Activated CD4-positive, alpha-beta T cell treated with anti-CD3 and anti-CD28 coated beads, Interleukin-2, amount 10 ng/mL, durations not matched to agents 7 days and 5 days (primary cell): ENCODE data around the gene MPRIP. TPM values are rescaled to one million over a fixed set of nuclear protein-coding genes. Genes with fewer than 3 reads are reported as not detected.

Source experiments
- CTCF ChIA-PET: fragments of 350-600 bp; sonication (Branson Sonifier 250); formaldehyde crosslinking; loops from one replicate; lab custom pipeline; 2021; ENCODE audit warnings: antibody characterized with exemption; lab: Charles Lee
- POLR2A ChIA-PET: fragments of 350-600 bp; sonication (Branson Sonifier 250); formaldehyde crosslinking; loops from one replicate; lab custom pipeline; 2021; ENCODE audit warnings: antibody characterized with exemption; lab: Charles Lee
- DNase-seq: peaks from one replicate; pipeline ENCODE4 v3.0.0-alpha.2; 2020
- H3K27ac Mint-ChIP-seq: one replicate; pipeline ENCODE4 v1.8.0; 2021; ENCODE audit warnings: mild to moderate bottlenecking, moderate library complexity, mixed read lengths
- H3K27me3 Mint-ChIP-seq: one replicate; pipeline ENCODE4 v1.8.0; 2021; ENCODE audit warnings: mixed read lengths
- H3K36me3 Mint-ChIP-seq: one replicate; pipeline ENCODE4 v1.8.0; 2021; ENCODE audit warnings: low read depth, mixed read lengths
- H3K4me1 Mint-ChIP-seq: one replicate; pipeline ENCODE4 v1.8.0; 2021; ENCODE audit warnings: mixed read lengths
- H3K4me3 Mint-ChIP-seq: one replicate; pipeline ENCODE4 v1.8.0; 2021; ENCODE audit warnings: mild to moderate bottlenecking, moderate library complexity, mixed read lengths
- H3K9me3 Mint-ChIP-seq: one replicate; pipeline ENCODE4 v1.8.0; 2021; ENCODE audit warnings: mixed read lengths
- total RNA-seq, 2 experiments: library from RNA; stranded (reverse); gene quantifications; one replicate each; pipeline ENCODE4 v1.2.3, GENCODE V29; 2021

MPRIP gene
- total RNA-seq, 2 experiments from 2014 or later, result 234 to 261 TPM

DNA sequence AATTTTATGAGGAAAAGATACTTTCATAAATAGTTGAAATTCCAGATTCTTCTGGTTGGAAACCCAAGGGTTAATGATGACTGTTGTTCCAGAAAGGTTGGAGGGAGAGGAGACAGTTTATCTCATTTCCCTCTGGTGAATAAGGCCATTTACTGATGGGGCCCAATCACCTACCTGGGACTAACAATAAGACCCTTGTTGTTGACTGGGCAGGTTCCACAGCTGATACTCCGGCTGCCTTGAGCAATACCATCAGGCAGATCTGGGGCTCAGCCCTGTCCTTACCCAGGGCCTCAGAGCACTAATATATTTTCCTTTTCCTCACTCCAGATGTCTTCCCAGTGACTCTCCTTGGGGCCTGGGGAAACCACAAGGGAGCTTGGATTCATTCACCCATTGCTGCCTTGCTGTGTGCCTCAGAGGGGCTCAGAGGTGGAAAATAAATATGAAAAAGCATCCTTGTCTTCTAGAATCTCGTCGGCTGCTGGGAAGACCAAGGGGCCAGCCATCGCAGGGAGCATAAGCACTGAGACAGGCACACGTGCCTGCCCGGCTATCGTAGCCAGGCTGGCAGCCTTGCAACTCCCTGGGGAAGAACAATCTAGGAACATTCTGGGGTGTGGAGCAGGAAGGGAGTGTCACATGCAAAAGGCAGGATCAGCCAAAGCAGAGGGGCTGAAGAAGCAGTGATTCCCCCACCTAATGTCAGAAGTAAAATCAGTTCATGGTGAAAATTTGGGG, 54.4 kb downstream of the MPRIP start:
- no peak for DNase-seq
- peaks cover 5% of the 10 kb centered on the region for H3K36me3 Mint-ChIP-seq
- CTCF ChIA-PET, result no interaction called here
- no peaks in the 10 kb centered on the region for H3K27me3 Mint-ChIP-seq
- peaks cover 5% of the 10 kb centered on the region for H3K4me1 Mint-ChIP-seq
- no peak overlapping the region for H3K27ac Mint-ChIP-seq
- H3K9me3 Mint-ChIP-seq, result no peaks in the 10 kb centered on the region
- no peak overlapping the region for H3K4me3 Mint-ChIP-seq
- POLR2A ChIA-PET, result no interaction called here

DNA sequence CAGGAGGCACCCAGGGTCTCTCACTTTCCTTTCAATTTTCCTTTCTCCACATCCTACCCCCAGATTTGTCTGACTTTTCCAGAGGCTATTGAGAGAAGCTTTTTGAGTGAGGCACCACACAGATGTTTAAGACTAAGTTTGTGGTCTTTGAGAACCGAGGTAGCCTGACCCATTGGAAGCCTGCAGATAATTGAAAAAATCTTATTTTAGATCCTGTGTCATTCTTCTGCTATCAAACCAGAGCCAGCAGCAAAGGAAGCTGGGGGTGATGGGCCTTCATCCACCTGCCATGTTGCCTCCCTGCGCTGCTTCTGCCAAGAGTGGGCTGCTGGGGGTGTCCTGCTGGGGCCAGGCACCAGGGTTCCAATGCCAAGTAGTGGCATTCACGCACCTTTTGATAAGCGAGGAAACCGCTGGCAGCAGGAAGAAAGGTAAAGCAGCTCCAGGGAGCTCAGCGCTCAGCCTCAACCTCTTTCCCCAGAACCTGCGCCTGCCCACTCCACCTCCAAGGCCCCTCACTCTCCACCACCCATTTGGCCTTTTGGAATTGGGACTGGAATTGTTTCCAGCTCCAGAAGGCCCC, 55.6 kb downstream of the MPRIP start:
- no peak overlapping the region for H3K4me3 Mint-ChIP-seq
- CTCF ChIA-PET, result no interaction called here
- no peaks in the 10 kb centered on the region for H3K9me3 Mint-ChIP-seq
- no peak for DNase-seq
- H3K27ac Mint-ChIP-seq, result no peak overlapping the region
- POLR2A ChIA-PET, result no interaction called here
- peaks cover 5% of the 10 kb centered on the region for H3K4me1 Mint-ChIP-seq
- peaks cover 5% of the 10 kb centered on the region for H3K36me3 Mint-ChIP-seq
- no peaks in the 10 kb centered on the region for H3K27me3 Mint-ChIP-seq

DNA sequence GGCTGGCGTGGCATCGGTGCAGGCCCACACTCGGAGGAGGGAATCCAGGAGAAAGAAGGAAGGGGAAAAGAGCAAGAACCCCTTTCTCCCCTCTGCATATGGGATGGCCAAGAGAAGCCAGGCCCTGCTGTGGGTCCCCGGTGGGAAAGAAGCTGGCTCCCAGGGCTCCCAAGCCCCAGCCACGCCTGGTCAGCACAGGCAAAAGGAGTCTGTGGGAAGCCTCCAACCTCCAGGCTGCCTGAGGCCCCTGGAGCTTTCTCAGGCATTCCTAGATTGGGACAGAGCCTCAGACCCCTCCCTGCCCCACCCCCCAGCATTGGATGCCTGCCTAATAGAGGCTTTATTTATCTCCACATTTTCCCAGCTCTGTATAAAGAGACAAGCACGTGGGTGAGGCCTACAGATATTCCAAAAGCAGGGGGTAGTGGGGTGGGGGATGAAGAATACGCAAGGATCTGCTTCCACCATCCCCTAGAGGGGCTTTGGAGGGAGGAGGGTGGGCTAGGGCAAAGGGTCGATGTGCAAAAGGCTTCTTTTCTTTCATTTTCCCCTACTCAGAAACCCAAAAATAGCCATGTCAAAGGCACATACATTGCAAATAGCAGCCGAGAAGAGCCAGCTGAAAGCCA, 56.4 kb downstream of the MPRIP start:
- Mint-ChIP-seq H3K4me3 (no peak overlapping the region), H3K27me3 (no peaks in the 10 kb centered on the region), H3K4me1 (peaks cover 2% of the 10 kb centered on the region), H3K36me3 (peaks cover 5% of the 10 kb centered on the region), H3K27ac (no peak overlapping the region), H3K9me3 (no peaks in the 10 kb centered on the region)
- no peak for DNase-seq
- ChIA-PET CTCF (no interaction called here), POLR2A (no interaction called here)

DNA sequence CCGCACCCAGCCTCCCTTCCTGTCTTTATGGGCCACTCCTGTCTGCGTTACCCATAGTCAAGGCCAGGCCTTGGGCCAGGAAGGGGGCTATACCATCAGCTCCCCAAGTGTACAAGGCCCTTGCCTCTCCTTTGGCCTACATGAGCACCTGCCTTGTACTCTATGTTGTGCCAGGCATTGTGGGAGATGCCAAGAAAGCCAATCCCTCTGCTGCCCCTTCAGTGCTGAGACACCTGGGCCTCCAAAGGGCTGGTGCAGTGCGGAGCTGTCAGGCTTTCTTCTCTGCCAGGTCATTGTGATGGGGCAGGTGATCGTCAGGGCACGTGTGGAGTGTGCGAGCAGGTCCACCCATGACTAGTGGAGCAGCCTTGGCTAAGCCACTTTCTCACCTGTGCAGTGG, 59.9 kb downstream of the MPRIP start:
- Mint-ChIP-seq H3K4me1 (peaks cover 9% of the 10 kb centered on the region), H3K27me3 (no peaks in the 10 kb centered on the region), H3K27ac (no peak overlapping the region), H3K9me3 (no peaks in the 10 kb centered on the region), H3K4me3 (no peak overlapping the region), H3K36me3 (peaks cover 7% of the 10 kb centered on the region)
- no peak for DNase-seq
- ChIA-PET CTCF (interaction anchor here (0.6 to 1.1 kb wide), 2 partner anchors 32 to 158 kb away, joined by 3 read pairs; no protein-coding TSS in a partner anchor), POLR2A (no interaction called here)

DNA sequence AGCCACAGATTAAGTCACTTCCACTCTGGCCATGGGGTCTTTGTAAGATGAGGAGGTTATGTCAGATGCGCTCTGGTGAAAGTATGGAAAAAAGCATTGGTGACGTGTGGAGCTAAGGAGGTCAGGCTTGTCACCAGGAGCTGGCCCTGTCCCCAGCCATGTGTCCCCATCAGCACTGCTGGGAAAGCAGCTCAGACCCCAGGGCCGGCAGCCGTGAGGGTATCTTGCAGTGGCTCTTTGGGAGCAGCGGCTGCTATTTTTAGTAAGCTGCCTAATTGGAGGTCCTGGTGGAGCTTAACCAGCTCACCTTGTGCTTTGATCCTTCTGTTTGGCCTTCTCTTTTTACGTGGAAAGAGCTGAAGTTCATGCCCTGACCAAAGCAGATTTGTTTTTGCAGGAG, 60.9 kb downstream of the MPRIP start:
- no peaks in the 10 kb centered on the region for H3K9me3 Mint-ChIP-seq
- ChIA-PET CTCF (interaction anchor here (1.1 kb wide), 1 partner anchor 31 kb away, joined by 3 read pairs; no protein-coding TSS in a partner anchor), POLR2A (no interaction called here)
- no peak overlapping the region for H3K27ac Mint-ChIP-seq
- H3K36me3 Mint-ChIP-seq, result peaks cover 7% of the 10 kb centered on the region
- H3K4me1 Mint-ChIP-seq, result peaks cover 14% of the 10 kb centered on the region
- DNase-seq, result no peak
- H3K4me3 Mint-ChIP-seq, result no peak overlapping the region
- H3K27me3 Mint-ChIP-seq, result no peaks in the 10 kb centered on the region

DNA sequence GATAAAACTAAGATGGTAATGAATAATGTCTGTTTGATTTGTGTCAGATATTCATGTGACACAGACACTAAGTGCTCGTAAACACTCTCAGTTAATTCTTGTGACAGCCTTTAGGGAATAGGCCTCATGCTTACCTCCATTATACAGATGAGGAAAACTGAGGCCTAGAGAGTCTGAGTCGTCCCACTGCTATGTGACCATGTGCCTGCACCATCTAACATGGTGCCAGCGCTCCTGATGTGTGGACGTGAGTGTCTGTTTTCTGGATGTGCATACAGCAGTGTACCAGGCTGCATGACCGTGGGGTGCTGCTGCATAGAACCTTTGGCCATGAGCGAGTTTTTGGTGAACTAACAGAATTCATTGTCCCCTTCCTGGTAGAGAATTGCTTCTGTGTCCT, 61.8 kb downstream of the MPRIP start:
- ChIA-PET POLR2A (no interaction called here), CTCF (no interaction called here)
- H3K9me3 Mint-ChIP-seq, result no peaks in the 10 kb centered on the region
- DNase-seq, result no peak
- peaks cover 5% of the 10 kb centered on the region for H3K36me3 Mint-ChIP-seq
- no peak overlapping the region for H3K4me3 Mint-ChIP-seq
- peak overlapping the region; percentile 20 for H3K27ac Mint-ChIP-seq
- peaks cover 21% of the 10 kb centered on the region for H3K4me1 Mint-ChIP-seq
- no peaks in the 10 kb centered on the region for H3K27me3 Mint-ChIP-seq

DNA sequence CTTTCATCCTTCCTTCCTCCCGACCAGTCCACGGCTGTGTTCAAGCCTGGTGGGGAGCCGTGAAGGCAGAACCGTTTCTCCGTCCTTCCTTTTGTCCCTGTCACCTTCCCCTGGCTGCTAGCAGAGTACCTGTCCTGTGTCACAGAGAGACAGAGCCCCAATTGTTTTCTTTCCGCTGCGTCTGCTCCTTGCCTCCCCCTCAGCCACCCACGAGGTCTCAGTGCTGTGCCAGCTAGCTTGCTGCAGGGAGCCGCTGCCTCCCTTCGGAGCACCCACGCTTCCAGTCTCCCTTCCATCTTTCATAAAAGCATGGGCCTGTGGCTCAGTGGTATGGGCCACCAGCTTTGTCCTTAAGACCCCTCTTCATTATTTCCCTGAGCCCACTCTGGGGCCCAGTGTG, 62.2 kb downstream of the MPRIP start:
- peaks cover 5% of the 10 kb centered on the region for H3K36me3 Mint-ChIP-seq
- ChIA-PET POLR2A (no interaction called here), CTCF (no interaction called here)
- H3K4me1 Mint-ChIP-seq, result peaks cover 26% of the 10 kb centered on the region
- H3K4me3 Mint-ChIP-seq, result no peak overlapping the region
- DNase-seq, result no peak
- no peaks in the 10 kb centered on the region for H3K27me3 Mint-ChIP-seq
- H3K9me3 Mint-ChIP-seq, result no peaks in the 10 kb centered on the region
- peak overlapping the region; percentile 20 for H3K27ac Mint-ChIP-seq

DNA sequence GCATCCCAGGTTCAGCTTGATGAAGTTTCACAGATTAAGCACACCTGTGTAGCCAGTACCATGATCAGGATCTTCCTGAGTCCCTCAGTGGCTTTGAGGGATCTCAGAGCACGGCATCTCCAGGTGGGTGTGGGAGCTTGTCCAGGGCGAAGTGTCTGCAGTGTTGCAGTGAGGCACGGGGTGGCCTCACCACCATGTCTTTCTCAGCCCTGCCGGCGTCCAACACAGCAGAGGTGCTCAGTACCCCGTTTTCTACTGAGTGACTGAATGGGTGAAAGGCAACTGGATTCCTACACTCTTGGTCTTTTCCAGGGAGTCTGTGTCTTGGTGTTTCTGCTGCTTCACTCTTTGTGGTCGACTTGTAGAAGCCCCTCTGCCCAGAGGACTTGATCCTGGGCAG, 63.7 kb downstream of the MPRIP start:
- DNase-seq, result no peak
- H3K4me3 Mint-ChIP-seq, result no peak overlapping the region
- ChIA-PET POLR2A (no interaction called here), CTCF (interaction anchor here (2.2 kb wide), 1 partner anchor 13 kb away, joined by 6 read pairs; no protein-coding TSS in a partner anchor)
- peaks cover 5% of the 10 kb centered on the region for H3K36me3 Mint-ChIP-seq
- no peaks in the 10 kb centered on the region for H3K27me3 Mint-ChIP-seq
- H3K4me1 Mint-ChIP-seq, result peaks cover 40% of the 10 kb centered on the region
- H3K9me3 Mint-ChIP-seq, result no peaks in the 10 kb centered on the region
- no peak overlapping the region for H3K27ac Mint-ChIP-seq

DNA sequence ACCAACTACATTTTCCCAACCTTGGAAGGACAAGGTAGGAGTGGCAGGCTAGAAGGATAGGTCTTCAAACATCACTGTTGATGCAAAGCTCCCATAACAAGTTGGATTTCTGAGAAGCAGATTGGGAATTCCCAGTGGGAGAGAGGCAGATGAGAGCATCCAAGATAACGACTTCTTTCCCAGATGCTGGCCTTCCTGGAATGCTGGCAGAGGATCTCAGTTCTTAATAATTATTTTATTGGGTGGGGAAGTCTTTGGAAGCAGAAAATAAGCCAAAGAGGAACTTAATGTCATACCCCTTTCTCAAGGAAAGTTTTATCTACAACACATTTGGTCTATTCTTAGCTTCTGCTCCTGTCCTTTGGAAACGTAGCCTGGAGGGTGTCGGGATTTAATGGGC, 64.5 kb downstream of the MPRIP start:
- Mint-ChIP-seq H3K36me3 (peaks cover 5% of the 10 kb centered on the region), H3K9me3 (no peaks in the 10 kb centered on the region), H3K4me3 (no peak overlapping the region), H3K4me1 (peaks cover 42% of the 10 kb centered on the region), H3K27me3 (no peaks in the 10 kb centered on the region), H3K27ac (peak overlapping the region; percentile 73)
- ChIA-PET CTCF (interaction anchor here (0.9 to 2.2 kb wide), 2 partner anchors 13 to 52 kb away, joined by 3 to 6 read pairs; no protein-coding TSS in a partner anchor), POLR2A (no interaction called here)
- no peak for DNase-seq

DNA sequence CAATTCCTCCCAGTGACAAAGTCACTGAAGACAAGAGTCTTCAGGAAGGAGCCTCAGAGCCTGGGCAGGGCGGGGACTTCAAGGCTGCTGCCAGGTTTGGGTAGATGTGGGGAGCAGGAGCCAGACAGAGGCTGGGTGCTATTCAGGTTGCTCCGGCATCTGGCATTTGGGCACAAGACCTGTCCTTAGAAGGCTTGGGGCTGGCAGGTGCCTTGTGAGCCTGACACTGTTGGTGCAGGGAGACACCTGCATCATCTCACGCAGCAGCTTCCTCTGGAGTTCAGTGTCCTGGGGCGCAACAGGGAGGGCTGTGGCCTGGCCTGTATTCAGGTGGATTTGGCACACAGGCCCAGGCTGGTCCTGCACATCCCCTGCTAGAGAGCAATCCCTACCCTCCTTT, 65.0 kb downstream of the MPRIP start:
- H3K4me3 Mint-ChIP-seq, result no peak overlapping the region
- peak overlapping the region; percentile 73 for H3K27ac Mint-ChIP-seq
- no peaks in the 10 kb centered on the region for H3K27me3 Mint-ChIP-seq
- peaks cover 42% of the 10 kb centered on the region for H3K4me1 Mint-ChIP-seq
- POLR2A ChIA-PET, result no interaction called here
- CTCF ChIA-PET, result interaction anchor here (0.5 to 2.2 kb wide), 5 partner anchors 12 to 274 kb away, joined by 3 to 6 read pairs (median 3); no protein-coding TSS in a partner anchor
- H3K36me3 Mint-ChIP-seq, result peaks cover 5% of the 10 kb centered on the region
- no peaks in the 10 kb centered on the region for H3K9me3 Mint-ChIP-seq
- DNase-seq, result no peak

DNA sequence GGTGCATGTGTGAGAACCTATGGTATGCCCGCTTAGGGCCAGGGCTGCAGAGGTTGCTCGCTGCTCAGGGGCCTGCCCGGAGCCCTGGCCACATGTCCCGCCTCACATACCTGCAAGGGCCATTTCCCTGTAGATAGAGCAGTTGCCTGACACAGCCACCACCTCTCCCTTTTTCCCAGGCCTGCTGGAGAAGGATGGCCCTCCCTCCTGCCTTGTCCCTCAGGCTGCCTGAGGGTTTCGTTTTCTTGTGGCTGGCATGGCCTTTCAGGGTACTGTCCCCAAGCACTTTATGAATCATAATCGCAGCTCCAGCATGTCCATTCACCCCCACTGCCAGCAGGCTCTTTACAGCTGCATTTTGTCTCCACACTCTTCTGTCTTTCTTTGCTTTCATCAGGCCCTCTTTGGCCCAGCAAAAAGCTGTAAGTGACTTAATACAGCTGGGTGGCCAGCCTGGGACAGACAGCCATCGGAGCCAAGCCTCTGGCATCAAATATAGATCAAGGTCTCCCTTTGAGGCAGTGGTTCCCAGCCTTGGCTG, 65.7 kb downstream of the MPRIP start:
- ChIA-PET POLR2A (no interaction called here), CTCF (interaction anchor here (1.3 to 1.6 kb wide), 2 partner anchors 14 to 76 kb away, joined by 3 to 4 read pairs; no protein-coding TSS in a partner anchor)
- no peaks in the 10 kb centered on the region for H3K9me3 Mint-ChIP-seq
- H3K4me3 Mint-ChIP-seq, result no peak overlapping the region
- peak overlapping the region; percentile 82 for H3K27ac Mint-ChIP-seq
- no peak for DNase-seq
- no peaks in the 10 kb centered on the region for H3K27me3 Mint-ChIP-seq
- peaks cover 5% of the 10 kb centered on the region for H3K36me3 Mint-ChIP-seq
- H3K4me1 Mint-ChIP-seq, result peaks cover 42% of the 10 kb centered on the region

DNA sequence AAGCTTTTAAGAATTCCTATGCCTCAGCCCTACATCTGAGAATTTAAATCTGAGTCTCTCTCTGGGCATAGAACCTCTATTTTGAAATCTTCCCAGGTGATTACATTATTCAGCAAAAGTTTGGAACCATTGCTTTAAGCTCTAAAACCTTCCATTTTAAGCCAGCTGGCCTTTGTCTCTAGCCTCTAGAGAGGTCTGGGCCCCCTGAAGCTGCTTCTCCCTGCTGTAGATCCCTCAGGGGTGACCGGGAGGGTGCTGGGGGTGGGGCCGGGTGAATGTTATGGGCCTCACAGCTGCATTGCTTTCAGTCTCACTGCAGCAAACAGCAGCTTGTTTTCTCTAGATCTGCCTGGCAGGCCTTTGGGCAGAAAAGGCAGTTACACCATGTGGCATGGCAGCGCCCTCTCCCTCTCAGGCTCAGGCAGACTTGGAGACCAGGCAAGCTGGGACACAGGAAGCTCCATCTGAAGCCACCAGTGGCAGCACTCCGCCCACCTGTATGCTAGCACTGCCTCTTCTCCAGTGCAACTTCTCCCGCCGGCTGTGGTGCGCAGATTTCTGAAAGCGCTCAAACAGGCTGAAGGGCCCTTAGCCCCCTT, 66.3 kb downstream of the MPRIP start:
- no peaks in the 10 kb centered on the region for H3K27me3 Mint-ChIP-seq
- CTCF ChIA-PET, result interaction anchor here (0.6 to 1.6 kb wide), 3 partner anchors 11 to 76 kb away, joined by 3 to 4 read pairs (median 4); no protein-coding TSS in a partner anchor
- POLR2A ChIA-PET, result no interaction called here
- DNase-seq, result no peak
- H3K4me3 Mint-ChIP-seq, result no peak overlapping the region
- H3K4me1 Mint-ChIP-seq, result peaks cover 44% of the 10 kb centered on the region
- no peaks in the 10 kb centered on the region for H3K9me3 Mint-ChIP-seq
- H3K36me3 Mint-ChIP-seq, result peaks cover 5% of the 10 kb centered on the region
- H3K27ac Mint-ChIP-seq, result peak overlapping the region; percentile 82
